Naive thymus-derived CD8-positive, alpha-beta T cell (primary cell): ENCODE measurements around the gene NID2. TPM values are rescaled to one million over a fixed set of nuclear protein-coding genes. Genes with fewer than 3 reads are reported as not detected.

Experiments used
- ATAC-seq, 2 donors: fragments of 150-1000 bp; cut with Tn5 transposase in 1 of 2; sonication (Bioruptor Pico), chemical (Tn5 transposase) in 1 of 2; 1 replicate in 1 of 2; 2 replicates in 1 of 2; pipeline ENCODE4 v1.10.0; 2021; ENCODE audit warnings: mild to moderate bottlenecking in 2 of 2, moderate library complexity in 2 of 2
- POLR2A ChIA-PET: fragments of 350-600 bp; sonication (Branson Sonifier 250); formaldehyde crosslinking; loops from one replicate; lab custom pipeline; 2021; ENCODE audit warnings: antibody characterized with exemption; lab: Charles Lee
- DNase-seq, 10 donors: peaks; one replicate each; pipeline versions ENCODE4 v3.0.0 to v3.0.0-alpha.2; 2020 to 2022
- H3K27ac Mint-ChIP-seq, 10 donors: one replicate each; pipeline ENCODE4 v1.8.0; 2020 to 2022; ENCODE audit warnings: mild to moderate bottlenecking in 10 of 10, mixed read lengths in 10 of 10, moderate library complexity in 4 of 10, inconsistent platforms in 1 of 10
- H3K27me3 Mint-ChIP-seq, 5 donors: one replicate each; pipeline ENCODE4 v1.8.0; 2021 to 2022; ENCODE audit warnings: mixed read lengths in 5 of 5
- H3K36me3 Mint-ChIP-seq, 3 donors: one replicate each; pipeline ENCODE4 v1.8.0; 2020 to 2022; ENCODE audit warnings: mixed read lengths in 3 of 3, mild to moderate bottlenecking in 2 of 3, inconsistent platforms in 1 of 3
- H3K4me1 Mint-ChIP-seq, 4 donors: one replicate each; pipeline ENCODE4 v1.8.0; 2021 to 2022; ENCODE audit warnings: mixed read lengths in 4 of 4
- H3K4me3 Mint-ChIP-seq, 10 donors: one replicate each; pipeline ENCODE4 v1.8.0; 2020 to 2022; ENCODE audit warnings: mild to moderate bottlenecking in 10 of 10, mixed read lengths in 10 of 10, moderate library complexity in 6 of 10, inconsistent platforms in 1 of 10
- H3K9me3 Mint-ChIP-seq, 9 donors: one replicate each; pipeline ENCODE4 v1.8.0; 2020 to 2022; ENCODE audit warnings: mixed read lengths in 9 of 9, mild to moderate bottlenecking in 3 of 9, inconsistent platforms in 1 of 9, moderate library complexity in 1 of 9
- polyA plus RNA-seq, 3 donors: library from polyadenylated mRNA; unstranded; fragments of 300-500 nt; fragmentation: Illumina TruSeq; gene quantifications; one replicate each; pipeline ENCODE4 v1.2.3, GENCODE V29; 2021
- total RNA-seq, 8 experiments: library from RNA in 2 of 8; stranded (reverse) in 2 of 8; gene quantifications; one replicate each; pipeline ENCODE4 v1.2.3 and lab custom pipeline; 2021 to 2026

Gene NID2
- total and polyA plus RNA-seq, 5 experiments from 2014 or later = 0.22 to 0.98 (median 0.62) TPM; not detected in 2

- no peak for ATAC-seq
- Mint-ChIP-seq H3K27ac (no peak overlapping the region), H3K27me3 (peaks cover 0 to 6% (median 1%) of the 10 kb centered on the region in 5 donors), H3K36me3 (peaks cover 0 to 5% (median 0%) of the 10 kb centered on the region in 3 donors), H3K4me3 (no peak overlapping the region), H3K9me3 (peaks cover 0 to 4% (median 0%) of the 10 kb centered on the region in 9 donors), H3K4me1 (no peaks in the 10 kb centered on the region)
- no peak for DNase-seq
- POLR2A ChIA-PET = no interaction called here
These were observed 37.1 kb downstream of the NID2 start for GRCh38 chr14:52031781-52032180.

- H3K36me3 Mint-ChIP-seq = no peaks in the 10 kb centered on the region
- ATAC-seq (no peak), DNase-seq (no peak)
- POLR2A ChIA-PET = no interaction called here
- no peaks in the 10 kb centered on the region for H3K4me1 Mint-ChIP-seq
- peaks cover 0 to 2% (median 0%) of the 10 kb centered on the region in 9 donors for H3K9me3 Mint-ChIP-seq
- H3K27ac Mint-ChIP-seq = no peak overlapping the region
- no peak overlapping the region for H3K4me3 Mint-ChIP-seq
- peaks cover 0 to 4% (median 1%) of the 10 kb centered on the region in 5 donors for H3K27me3 Mint-ChIP-seq
These were observed 39.0 kb downstream of the NID2 start for GRCh38 chr14:52029881-52030280.

GRCh38 chr14:52026901-52027300 is 42.0 kb downstream of the NID2 start:
- ATAC-seq (no peak), DNase-seq (no peak)
- Mint-ChIP-seq H3K27ac (peak overlapping the region in 1 of 10 donors; percentile 28), H3K4me3 (no peak overlapping the region), H3K4me1 (peaks cover 0 to 6% (median under 1%) of the 10 kb centered on the region in 4 donors), H3K36me3 (no peaks in the 10 kb centered on the region), H3K9me3 (peaks cover 0 to 3% (median 0%) of the 10 kb centered on the region in 9 donors), H3K27me3 (peaks cover 0 to 2% (median 0%) of the 10 kb centered on the region in 5 donors)
- POLR2A ChIA-PET = no interaction called here

GRCh38 chr14:52026017-52026660 is 42.7 kb downstream of the NID2 start:
- Mint-ChIP-seq H3K36me3 (no peaks in the 10 kb centered on the region), H3K4me3 (no peak overlapping the region), H3K4me1 (peaks cover 6 to 10% (median 8%) of the 10 kb centered on the region in 4 donors), H3K27me3 (peaks cover 0 to 2% (median 0%) of the 10 kb centered on the region in 5 donors), H3K27ac (no peak overlapping the region), H3K9me3 (peaks cover 0 to 3% (median 0%) of the 10 kb centered on the region in 9 donors)
- POLR2A ChIA-PET = no interaction called here
- ATAC-seq = no peak
- DNase-seq = no peak

GRCh38 chr14:52025310-52025709 is 43.5 kb downstream of the NID2 start:
- DNase-seq = no peak
- Mint-ChIP-seq H3K4me1 (peaks cover 14 to 16% (median 15%) of the 10 kb centered on the region in 4 donors), H3K36me3 (no peaks in the 10 kb centered on the region), H3K9me3 (peaks cover 0 to 3% (median 0%) of the 10 kb centered on the region in 9 donors), H3K27me3 (peaks cover 0 to 2% (median 0%) of the 10 kb centered on the region in 5 donors), H3K4me3 (no peak overlapping the region), H3K27ac (no peak overlapping the region)
- POLR2A ChIA-PET = no interaction called here
- no peak for ATAC-seq

- ATAC-seq (no peak), DNase-seq (no peak)
- peaks cover 20 to 26% (median 21%) of the 10 kb centered on the region in 4 donors for H3K4me1 Mint-ChIP-seq
- H3K36me3 Mint-ChIP-seq = no peaks in the 10 kb centered on the region
- peaks cover 0 to 3% (median 0%) of the 10 kb centered on the region in 9 donors for H3K9me3 Mint-ChIP-seq
- no peak overlapping the region for H3K27ac Mint-ChIP-seq
- peaks cover 0 to 2% (median 0%) of the 10 kb centered on the region in 5 donors for H3K27me3 Mint-ChIP-seq
- POLR2A ChIA-PET = no interaction called here
- no peak overlapping the region for H3K4me3 Mint-ChIP-seq
These were observed 45.3 kb downstream of the NID2 start for GRCh38 chr14:52023518-52023917.

- DNase-seq (no peak), ATAC-seq (no peak)
- Mint-ChIP-seq H3K9me3 (peaks cover 0 to 3% (median 0%) of the 10 kb centered on the region in 9 donors), H3K4me1 (peaks cover 20 to 26% (median 21%) of the 10 kb centered on the region in 4 donors), H3K27ac (no peak overlapping the region), H3K27me3 (peaks cover 1 to 5% (median 3%) of the 10 kb centered on the region in 5 donors), H3K4me3 (no peak overlapping the region), H3K36me3 (no peaks in the 10 kb centered on the region)
- POLR2A ChIA-PET = no interaction called here
These were observed 46.8 kb downstream of the NID2 start for GRCh38 chr14:52021957-52022600.

- H3K36me3 Mint-ChIP-seq = no peaks in the 10 kb centered on the region
- ATAC-seq (peak; percentile 23 to 65), DNase-seq (no peak)
- peaks cover 21 to 26% (median 23%) of the 10 kb centered on the region in 4 donors for H3K4me1 Mint-ChIP-seq
- POLR2A ChIA-PET = no interaction called here
- H3K27ac Mint-ChIP-seq = peak overlapping the region in 5 of 10 donors; percentile 29 to 67 (median 53)
- H3K9me3 Mint-ChIP-seq = peaks cover 0 to 3% (median 0%) of the 10 kb centered on the region in 9 donors
- H3K27me3 Mint-ChIP-seq = peaks cover 4 to 15% (median 9%) of the 10 kb centered on the region in 5 donors
- H3K4me3 Mint-ChIP-seq = peak overlapping the region in 4 of 10 donors; percentile 39 to 79 (median 46)
These were observed 47.8 kb downstream of the NID2 start for GRCh38 chr14:52020866-52021717.

- H3K4me3 Mint-ChIP-seq = peak overlapping the region in 2 of 10 donors; percentile 33 to 42
- peaks cover 4 to 15% (median 9%) of the 10 kb centered on the region in 5 donors for H3K27me3 Mint-ChIP-seq
- H3K4me1 Mint-ChIP-seq = peaks cover 21 to 26% (median 23%) of the 10 kb centered on the region in 4 donors
- no peaks in the 10 kb centered on the region for H3K36me3 Mint-ChIP-seq
- POLR2A ChIA-PET = no interaction called here
- H3K9me3 Mint-ChIP-seq = peaks cover 0 to 3% (median 0%) of the 10 kb centered on the region in 9 donors
- DNase-seq (no peak), ATAC-seq (peak in 1 of 2 donors; percentile 38)
- peak overlapping the region in 4 of 10 donors; percentile 10 to 67 (median 41) for H3K27ac Mint-ChIP-seq
These were observed 48.6 kb downstream of the NID2 start for GRCh38 chr14:52020161-52020714.

- Mint-ChIP-seq H3K9me3 (no peaks in the 10 kb centered on the region), H3K4me1 (peaks cover 24 to 30% (median 27%) of the 10 kb centered on the region in 4 donors), H3K27me3 (peaks cover 4 to 15% (median 9%) of the 10 kb centered on the region in 5 donors), H3K36me3 (no peaks in the 10 kb centered on the region), H3K27ac (peak overlapping the region in 2 of 10 donors; percentile 14 to 65), H3K4me3 (no peak overlapping the region)
- POLR2A ChIA-PET = no interaction called here
- no peak for DNase-seq
- ATAC-seq = no peak
These were observed 49.9 kb downstream of the NID2 start for GRCh38 chr14:52018970-52019369.

GRCh38 chr14:52018252-52018651 is 50.6 kb downstream of the NID2 start:
- H3K4me3 Mint-ChIP-seq = no peak overlapping the region
- H3K4me1 Mint-ChIP-seq = peaks cover 24 to 30% (median 28%) of the 10 kb centered on the region in 4 donors
- POLR2A ChIA-PET = no interaction called here
- no peak overlapping the region for H3K27ac Mint-ChIP-seq
- no peak for DNase-seq
- no peak for ATAC-seq
- no peaks in the 10 kb centered on the region for H3K36me3 Mint-ChIP-seq
- H3K9me3 Mint-ChIP-seq = no peaks in the 10 kb centered on the region
- peaks cover 4 to 15% (median 9%) of the 10 kb centered on the region in 5 donors for H3K27me3 Mint-ChIP-seq

- Mint-ChIP-seq H3K36me3 (peaks cover 0 to 14% (median 0%) of the 10 kb centered on the region in 3 donors), H3K9me3 (no peaks in the 10 kb centered on the region), H3K4me1 (peaks cover 10 to 16% (median 15%) of the 10 kb centered on the region in 4 donors), H3K4me3 (no peak overlapping the region), H3K27me3 (peaks cover 4 to 15% (median 9%) of the 10 kb centered on the region in 5 donors), H3K27ac (no peak overlapping the region)
- POLR2A ChIA-PET = no interaction called here
- DNase-seq (no peak), ATAC-seq (no peak)
These were observed 53.3 kb downstream of the NID2 start for GRCh38 chr14:52015411-52016030.
